Heart right ventricle (tissue), 16 donors: Measurements from ENCODE around the gene OSBPL7. TPM values are rescaled to one million over a fixed set of nuclear protein-coding genes. Genes with fewer than 3 reads are reported as not detected.

Source experiments
- ATAC-seq, 8 donors: fragments of 200-7000 bp; cut with Tn5 transposase; one replicate each; pipeline ENCODE4 v1.9.1; 2020; ENCODE audit warnings: mild to moderate bottlenecking in 8 of 8, moderate library complexity in 8 of 8, moderate number of reproducible peaks in 1 of 8
- DNase-seq, 2 donors: peaks; one replicate each; pipeline ENCODE4 v3.0.0-alpha.2; 2020
- H3K27ac ChIP-seq, 10 donors: fragments of 200-600 bp; sonication (generic) in 2 of 10; one replicate each; pipeline versions ENCODE4 v1.5.0 to v1.8.0; 2020 to 2022; ENCODE audit warnings: mild to moderate bottlenecking in 3 of 10
- H3K27me3 ChIP-seq, 7 donors: fragments of 200-600 bp; one replicate each; pipeline ENCODE4 v1.8.0; 2021 to 2022; ENCODE audit warnings: mild to moderate bottlenecking in 2 of 7
- H3K36me3 ChIP-seq, 9 donors: fragments of 200-600 bp; sonication (generic) in 1 of 9; one replicate each; pipeline versions ENCODE4 v1.5.0 to v1.8.0; 2020 to 2022; ENCODE audit warnings: mild to moderate bottlenecking in 2 of 9
- H3K4me1 ChIP-seq, 9 donors: fragments of 200-600 bp; sonication (generic) in 1 of 9; one replicate each; pipeline versions ENCODE4 v1.5.0 to v1.8.0; 2020 to 2022; ENCODE audit warnings: mild to moderate bottlenecking in 4 of 9
- H3K4me3 ChIP-seq, 10 donors: fragments of 200-600 bp; sonication (generic) in 2 of 10; one replicate each; pipeline versions ENCODE4 v1.5.0 to v1.8.0; 2020 to 2022; ENCODE audit warnings: mild to moderate bottlenecking in 7 of 10, moderate library complexity in 2 of 10
- H3K9me3 ChIP-seq, 11 donors: fragments of 200-600 bp in 10 of 11; sonication (generic) in 2 of 11; one replicate each; pipeline versions ENCODE4 v1.5.0 to v1.8.0; 2013 to 2022; ENCODE audit warnings: mild to moderate bottlenecking in 2 of 11, control low read depth in 1 of 11, moderate library complexity in 1 of 11
- CTCF ChIP-seq, 9 donors: fragments of 200-600 bp; sonication (generic) in 2 of 9; IDR thresholded peaks; one replicate each; pipeline versions ENCODE4 v1.5.0 to v1.8.0; 2021 to 2022; ENCODE audit warnings: antibody characterized with exemption in 9 of 9, mild to moderate bottlenecking in 5 of 9, moderate library complexity in 1 of 9
- WGBS, 2 donors: extraction: QIAGEN DNeasy Blood & Tissue Kit; methylation state at CpG; one replicate each; pipeline ENCODE4 v1.1.7; 2013; ENCODE audit warnings: inconsistent platforms in 1 of 2; 5-methylcytosine and 5-hydroxymethylcytosine counted together
- intact Hi-C, 10 donors: fragments of 100-400 bp; cut with DNase I; formaldehyde crosslinking; loops; one replicate each; pipeline versions ENCODE4 v1.11.1 to v1.14.2; 2022
- polyA plus RNA-seq, 2 donors: library from polyadenylated mRNA; stranded (reverse); fragments of 200-250 nt; gene quantifications; one replicate each; pipeline ENCODE4 v1.2.3, GENCODE V29; 2013
- total RNA-seq, 10 donors: library from RNA; stranded (reverse); fragmentation: NEBNext Ultra II Directional in 3 of 10; extraction: Animal tissue kit (Norgen Biotek cat#: 25700) in 3 of 10; gene quantifications; one replicate each; pipeline versions ENCODE4 v1.2.1 to v1.2.4, GENCODE V29; 2021 to 2023
- donor health status: Arrhythmogenic right ventricular cardiomyopathy.
- donor health status: ischemic (EF 13 %, LVEDD 7.1; RV severe dilation, severe dysfunction).
- donor health status: healthy with polysubstance abuse.
- donor health status: DM: no; HTN: yes; CAD: no.
- donor health status: DM: no; HTN: no; CAD: no.
- donor health status: ischemic (EF 25% LVEDD 6.9; RV normal size, moderate dysfunction).
- donor health status: ischemic (EF 25% LVEDD 5.7; RV mildly dilated, moderate dysfunction).
- donor health status: healthy.
- donor health status: DM: yes; HTN: yes; CAD: no.
- donor health status: Ischemic cardiomyopathy.
- donor health status: ischemic (EF 35%, LVEDD 5.7; RV mildly dilated, moderate dysfunction).
- donor health status: nonischemic (EF 11% LVEDD 7.7; RV severe dilation, severe dysfunction).
- donor health status: DM: yes; HTN: yes; CAD: no.
- donor health status: PGD.
- donor health status: ischemic (EF 29% LVEDD 5.4; RV normal size, mild dysfunction).
- donor health status: nonischemic (EF 23%, LVEDD 6.1; RV moderate dilation, normal function).

The OSBPL7 gene
- total and polyA plus RNA-seq, 12 donors, result 2.8 to 9.6 (median 5.1) TPM

- ATAC-seq, result no peak
- no peak overlapping the region for H3K4me3 ChIP-seq
- no peak for DNase-seq
- WGBS, 2 donors, result 39 to 40% methylated on average over 5 of the region's 5 CpGs
- no peaks in the 10 kb centered on the region for H3K36me3 ChIP-seq
- TF ChIP-seq CTCF (IDR thresholded peaks at IDR 0.05), result no peak
- no peaks in the 10 kb centered on the region for H3K9me3 ChIP-seq
- peaks cover 11 to 90% (median 81%) of the 10 kb centered on the region in 7 donors for H3K27me3 ChIP-seq
- H3K27ac ChIP-seq, result no peak overlapping the region
- H3K4me1 ChIP-seq, result peaks cover 5 to 38% (median 13%) of the 10 kb centered on the region in 9 donors
- intact Hi-C loops, result loop anchor here in 1 of 10 donors (5.0 kb wide), 1 partner anchor 279 kb away; no protein-coding TSS in a partner anchor
Measured at GRCh38 chr17:47853616-47854015, 32.0 kb upstream of the OSBPL7 start.

GRCh38 chr17:47852113-47852949 lies 30.7 kb upstream of the OSBPL7 start:
- 32 to 47% methylated on average over 32 of the region's 32 CpGs for WGBS, 2 donors
- no peak for ATAC-seq

GRCh38 chr17:47851764-47852112 lies 30.1 kb upstream of the OSBPL7 start:
- DNase-seq, result no peak
- TF ChIP-seq CTCF (IDR thresholded peaks at IDR 0.05), result no peak
- WGBS, 2 donors, result 38 to 39% methylated on average over 11 of the region's 11 CpGs
- Histone ChIP-seq H3K4me3 (no peak overlapping the region), H3K27me3 (peaks cover 24 to 98% (median 92%) of the 10 kb centered on the region in 7 donors), H3K36me3 (no peaks in the 10 kb centered on the region), H3K4me1 (peaks cover 5 to 47% (median 13%) of the 10 kb centered on the region in 9 donors), H3K27ac (no peak overlapping the region), H3K9me3 (no peaks in the 10 kb centered on the region)
- intact Hi-C loops, result loop anchor here in 1 of 10 donors (5.0 kb wide), 1 partner anchor 281 kb away; no protein-coding TSS in a partner anchor
- ATAC-seq, result no peak

More at GRCh38 chr17:47852113-47852949, 30.7 kb upstream of the OSBPL7 start:
- H3K4me3 ChIP-seq, result no peak overlapping the region
- H3K9me3 ChIP-seq, result no peaks in the 10 kb centered on the region
- H3K27me3 ChIP-seq, result peaks cover 20 to 95% (median 92%) of the 10 kb centered on the region in 7 donors
- no peak overlapping the region for H3K27ac ChIP-seq
- no peak for DNase-seq
- intact Hi-C loops, result loop anchor here in 1 of 10 donors (5.0 kb wide), 1 partner anchor 280 kb away; no protein-coding TSS in a partner anchor
- peaks cover 5 to 41% (median 13%) of the 10 kb centered on the region in 9 donors for H3K4me1 ChIP-seq
- no peaks in the 10 kb centered on the region for H3K36me3 ChIP-seq
- TF ChIP-seq CTCF (IDR thresholded peaks at IDR 0.05), result no peak

- peak in 5 of 9 donors; percentile 13 to 52 (median 44) for TF ChIP-seq CTCF (IDR thresholded peaks at IDR 0.05)
- Histone ChIP-seq H3K4me1 (peaks cover 5 to 45% (median 13%) of the 10 kb centered on the region in 9 donors), H3K9me3 (no peaks in the 10 kb centered on the region), H3K4me3 (peak within 1 kb of the TSS; percentile 6 to 54 (median 45)), H3K27ac (peak within 1 kb of the TSS in 1 of 10 donors; percentile 68), H3K27me3 (peaks cover 27 to 100% (median 91%) of the 10 kb centered on the region in 7 donors), H3K36me3 (no peaks in the 10 kb centered on the region)
- ATAC-seq (peak; percentile 69 to 87 (median 80)), DNase-seq (peak; percentile 36 to 55)
- intact Hi-C loops, result loop anchor here in 1 of 10 donors (5.0 kb wide), 1 partner anchor 281 kb away; no protein-coding TSS in a partner anchor
- WGBS, 2 donors, result 5 to 6% methylated on average over 61 to 71 of the region's 71 CpGs
Measured at GRCh38 chr17:47850692-47851573, 29.3 kb upstream of the OSBPL7 start, which contains the start of gene SP6. SP6 (minus strand) TSS chr17:47851163; CDS start chr17:47848429, 2,734 bp downstream.
